Bronchus fibroblast of lung (primary cell): ENCODE results near the gene ID1. TPM values are rescaled to one million over a fixed set of nuclear protein-coding genes. Genes with fewer than 3 reads are reported as not detected.

Experiments
- total RNA-seq: library from RNA; depleted of rRNA; stranded (reverse); fragments of >200 nt; gene quantifications from 2 replicates; pipeline ENCODE4 v1.2.3, GENCODE V29; 2015

The ID1 gene
- 370 and 375 TPM in 2 replicates for total RNA-seq

GRCh38 chr20:31605031-31605901 lies at the start of gene ID1:
TSS of gene ID1 (plus strand) at chr20:31605289. CDS start at chr20:31605388, 99 bp downstream.

GRCh38 chr20:31637660-31638059 lies 32.6 kb downstream of the ID1 start, which contains the start of gene COX4I2:
TSS of gene COX4I2 (plus strand) at chr20:31637912. CDS start at chr20:31639018, 1,106 bp downstream.

Other genes with a start within 250 kb of the ID1 start
- gene DEFB118, start 236.7 kb upstream of the ID1 start, total RNA-seq = not detected in 2 replicates
- not detected in 2 replicates for gene DEFB119, start 214.7 kb upstream of the ID1 start, total RNA-seq
- not detected in 2 replicates for gene DEFB121, start 199.1 kb upstream of the ID1 start, total RNA-seq
- not detected in 2 replicates for gene DEFB123, start 164.7 kb upstream of the ID1 start, total RNA-seq
- gene DEFB124, start 130.2 kb upstream of the ID1 start, total RNA-seq = not detected in 2 replicates
- not detected in 2 replicates for gene REM1, start 130.0 kb upstream of the ID1 start, total RNA-seq
- gene HM13, start 90.8 kb upstream of the ID1 start, total RNA-seq = 70.8 and 89.3 TPM in 2 replicates
- not detected in 2 replicates for gene COX4I2, start 32.6 kb downstream of the ID1 start, total RNA-seq
- 122 and 130 TPM in 2 replicates for gene BCL2L1, start 117.6 kb downstream of the ID1 start, total RNA-seq
- 122 and 127 TPM in 2 replicates for gene TPX2, start 134.0 kb downstream of the ID1 start, total RNA-seq
- 0.17 and 0.30 TPM in 2 replicates for gene MYLK2, start 214.1 kb downstream of the ID1 start, total RNA-seq
- not detected in 2 replicates for gene FOXS1, start 240.3 kb downstream of the ID1 start, total RNA-seq